HepG2 (cell line): ENCODE measurements around the gene HSD3B1. TPM values are rescaled to one million over a fixed set of nuclear protein-coding genes. Genes with fewer than 3 reads are reported as not detected.

Source experiments
- ATAC-seq: fragments of 200-7000 bp; cut with Tn5 transposase; 3 replicates; pipeline ENCODE4 v1.9.1; 2020; ENCODE audit warnings: mild to moderate bottlenecking, moderate library complexity
- BruUV-seq: library from RNA; stranded (reverse); fragments of 400-500 nt; replicated peaks from 2 replicates; lab custom pipeline; 2021; lab: Mats Ljungman, UMichigan
- CTCF ChIA-PET: fragments of 300-600 bp; formaldehyde crosslinking; extraction: SDS; loops from one replicate; lab custom pipeline; 2021; ENCODE audit warnings: low total read pairs, inconsistent platforms, low intra/inter-chr PET ratio; lab: Yijun Ruan, JAX
- POLR2A ChIA-PET: fragments of 350-600 bp; sonication (Branson Sonifier 250); formaldehyde crosslinking; loops from one replicate; lab custom pipeline; 2020; ENCODE audit warnings: antibody characterized with exemption, inconsistent platforms; lab: Yijun Ruan, JAX
- DNase-seq: peaks from one replicate; pipeline ENCODE4 v3.0.0-alpha.2; 2015; ENCODE audit warnings: low spot score
- FAIRE-seq: peaks from 3 replicates; lab custom pipeline; 2011; peaks lifted over from hg19 to GRCh38; lab: Jason Lieb, UNC
- H2AFZ ChIP-seq: one replicate; pipeline ENCODE4 v1.6.1; 2011; ENCODE audit warnings: low read length, inconsistent platforms
- H3K27ac ChIP-seq: fragments of 300-600 bp; 3 replicates; pipeline ENCODE4 v1.8.0; 2011; ENCODE audit warnings: mixed run types, mild to moderate bottlenecking, mixed read lengths, low read length, inconsistent platforms; ENCODE audit not compliant: insufficient read depth; ENCODE audit errors: extremely low read length
- H3K27me3 ChIP-seq, 2 experiments: fragments of 200-600 bp in 1 of 2; 2 replicates in 1 of 2; 3 replicates in 1 of 2; pipeline versions ENCODE4 v1.6.0 to v1.8.0; 2011; ENCODE audit warnings: low read length in 2 of 2, mild to moderate bottlenecking in 2 of 2, moderate library complexity in 2 of 2, inconsistent platforms in 1 of 2; ENCODE audit not compliant: insufficient read depth in 2 of 2, control insufficient read depth in 1 of 2
- H3K36me3 ChIP-seq, 2 experiments: fragments of 200-600 bp in 1 of 2; replicated peaks in 1 of 2; 2 replicates in 1 of 2; 3 replicates in 1 of 2; pipeline versions ENCODE4 v1.5.1 to v1.8.0; 2011; ENCODE audit warnings: low read length in 2 of 2, inconsistent platforms in 1 of 2; ENCODE audit not compliant: insufficient read depth in 2 of 2, control insufficient read depth in 1 of 2
- H3K4me1 ChIP-seq: 2 replicates; pipeline ENCODE4 v1.5.1; 2012; ENCODE audit warnings: low read length, inconsistent platforms; ENCODE audit not compliant: insufficient read depth
- H3K4me2 ChIP-seq: 2 replicates; pipeline ENCODE4 v1.6.0; 2011; ENCODE audit warnings: low read depth, low read length, inconsistent platforms
- H3K4me3 ChIP-seq, 3 experiments: fragments of 200-600 bp in 1 of 3; sonication (generic), shearing (Covaris generic) in 1 of 3; replicated peaks in 1 of 3; 2 replicates each; pipeline ENCODE4 v1.5.1; 2011 to 2016; ENCODE audit warnings: low read length in 3 of 3, inconsistent platforms in 2 of 3, low read depth in 2 of 3, mild to moderate bottlenecking in 2 of 3, control low read depth in 1 of 3, mixed read lengths in 1 of 3; ENCODE audit not compliant: insufficient read depth in 1 of 3
- H3K79me2 ChIP-seq: one replicate; pipeline ENCODE4 v1.6.1; 2011; ENCODE audit warnings: low read length, inconsistent platforms; ENCODE audit not compliant: insufficient read depth
- H3K9ac ChIP-seq: 2 replicates; pipeline ENCODE4 v1.6.0; 2011; ENCODE audit warnings: mild to moderate bottlenecking, low read depth, low read length, inconsistent platforms; ENCODE audit not compliant: insufficient read depth
- H3K9me3 ChIP-seq: 2 replicates; pipeline ENCODE4 v1.5.1; 2012; ENCODE audit warnings: mild to moderate bottlenecking, low read length
- H4K20me1 ChIP-seq: 2 replicates; pipeline ENCODE4 v1.6.0; 2011; ENCODE audit warnings: inconsistent platforms, mild to moderate bottlenecking, low read length, moderate library complexity; ENCODE audit not compliant: insufficient read depth
- CENPT ChIP-seq: sonication (generic); formaldehyde crosslinking; IDR thresholded peaks from 2 replicates; pipeline ENCODE4 v1.8.0; 2022; ENCODE audit warnings: low read depth, mild to moderate bottlenecking, moderate library complexity, missing genetic modification reagents
- EHMT2 ChIP-seq: fragments of 200-600 bp; sonication (generic); IDR thresholded peaks from 2 replicates; pipeline ENCODE4 v1.7.0; 2017; ENCODE audit warnings: antibody characterized with exemption, low read depth, low read length, borderline replicate concordance
- HNF4A ChIP-seq: sonication (generic); formaldehyde crosslinking; IDR thresholded peaks from 2 replicates; pipeline ENCODE4 v1.4.0; 2020; ENCODE audit warnings: missing genetic modification reagents
- JDP2 ChIP-seq: sonication (generic); formaldehyde crosslinking; IDR thresholded peaks from 2 replicates; pipeline ENCODE4 v1.8.1; 2022; ENCODE audit warnings: missing genetic modification reagents, borderline replicate concordance
- NFE2L2 ChIP-seq: fragments of 150-350 bp; IDR thresholded peaks from 2 replicates; pipeline ENCODE4 v1.6.1; 2014; ENCODE audit warnings: low read length
- POLR2A ChIP-seq, 2 experiments: IDR thresholded peaks; 2 replicates each; pipeline ENCODE4 v1.6.1; 2011; ENCODE audit warnings: low read depth in 2 of 2, low read length in 2 of 2, mild to moderate bottlenecking in 1 of 2, moderate library complexity in 1 of 2; ENCODE audit not compliant: insufficient read depth in 1 of 2
- ZMAT5 ChIP-seq: sonication (generic); formaldehyde crosslinking; IDR thresholded peaks from 2 replicates; pipeline ENCODE4 v1.5.0; 2020; ENCODE audit warnings: mild to moderate bottlenecking, low read depth, missing genetic modification reagents, borderline replicate concordance
- ZNF605 ChIP-seq: sonication (generic); formaldehyde crosslinking; IDR thresholded peaks from 2 replicates; pipeline ENCODE4 v1.8.0; 2022; ENCODE audit warnings: mild to moderate bottlenecking, missing genetic modification reagents
- ZNF709 ChIP-seq: sonication (generic); formaldehyde crosslinking; IDR thresholded peaks from 2 replicates; pipeline ENCODE4 v1.5.0; 2020; ENCODE audit warnings: mild to moderate bottlenecking, missing genetic modification reagents
- ZNF766 ChIP-seq: sonication (generic); formaldehyde crosslinking; IDR thresholded peaks from 2 replicates; pipeline ENCODE4 v1.5.0; 2020; ENCODE audit warnings: missing genetic modification reagents, borderline replicate concordance
- WGBS: methylation state at CpG from one replicate; pipeline ENCODE4 v1.1.6; 2017; ENCODE audit warnings: low lambda C conversion rate; 5-methylcytosine and 5-hydroxymethylcytosine counted together
- in situ Hi-C: cut with HindIII; loops from 2 replicates; pipeline ENCODE4 v1.10.0; 2017; ENCODE audit warnings: low pct_unique_long_range_greater_than_20kb; ENCODE audit not compliant: extremely low pct_ligation_motif_present
- intact Hi-C: fragments of 100-400 bp; cut with micrococcal nuclease; formaldehyde crosslinking; loops from one replicate; pipeline ENCODE4 v1.10.0; 2022; ENCODE audit not compliant: unreplicated experiment
- polyA plus RNA-seq, 8 experiments: library from polyadenylated mRNA; depleted of rRNA in 3 of 8; stranded (reverse) in 7 of 8; unstranded in 1 of 8; fragments of >200 nt; fragmentation: Illumina TruSeq in 4 of 8; extraction: Trizol in 4 of 8; gene quantifications; 2 replicates each; pipeline versions ENCODE4 v1.2.1 to v1.2.3, GENCODE V29; 2011 to 2016; ENCODE audit warnings: low read depth in 4 of 8, missing spikeins in 1 of 8, mixed read lengths in 1 of 8; ENCODE audit not compliant: insufficient read depth in 1 of 8
- total RNA-seq, 5 experiments: library from RNA; depleted of rRNA; stranded (reverse); fragments of >200 nt; fragmentation: Illumina TruSeq; extraction: Trizol; gene quantifications; 2 replicates each; pipeline ENCODE4 v1.2.3, GENCODE V29; 2016; ENCODE audit warnings: low read depth in 1 of 5

The HSD3B1 gene
- total and polyA plus RNA-seq, 2 of the 13 experiments (the other 11 are each of a cell fraction or from before 2014, with no cell fraction given), result not detected

DNA sequence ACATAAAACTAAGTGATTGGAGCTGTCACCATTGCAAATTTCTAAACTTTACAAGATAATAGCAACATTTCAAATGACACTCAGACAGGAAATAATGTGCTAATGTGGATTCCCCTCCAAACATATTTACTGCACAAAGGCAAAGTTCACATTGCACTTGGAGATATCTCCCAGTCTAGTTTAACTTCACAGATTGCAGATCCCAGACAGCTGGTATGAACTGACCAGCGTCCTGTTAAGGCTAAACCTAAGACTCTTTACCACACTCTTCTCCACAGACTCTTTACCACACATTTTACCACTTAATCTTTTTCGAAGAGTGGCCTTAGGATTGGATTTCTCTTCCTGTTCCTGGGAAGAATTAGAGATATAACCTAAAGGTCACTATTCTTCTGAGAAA lies 40.6 kb upstream of the HSD3B1 start:
- POLR2A ChIA-PET, result no interaction called here
- 3% methylated on average over 2 of the region's 2 CpGs for WGBS
- in situ Hi-C loops, result no loop called here

GRCh38 chr1:119467219-119467618 lies 39.8 kb upstream of the HSD3B1 start:
- intact Hi-C loops (no loop called here), in situ Hi-C loops (no loop called here)
- ChIA-PET CTCF (no interaction called here), POLR2A (no interaction called here)
- ATAC-seq (no peak), FAIRE-seq (no peak), DNase-seq (no peak)
- Histone ChIP-seq H3K9me3 (no peaks in the 10 kb centered on the region), H3K36me3 (no peaks in the 10 kb centered on the region), H4K20me1 (no peaks in the 10 kb centered on the region), H3K27me3 (peaks cover 0 to 6% of the 10 kb centered on the region in 2 experiments; a peak in 1 of 5 replicates), H2AFZ (no peak overlapping the region), H3K4me3 (no peak overlapping the region), H3K9ac (no peak overlapping the region), H3K27ac (no peak overlapping the region), H3K79me2 (no peaks in the 10 kb centered on the region), H3K4me2 (no peak overlapping the region), H3K4me1 (peaks cover 39% of the 10 kb centered on the region)
- no peak for TF ChIP-seq ZNF709 (CRISPR knock-in tag)
- no peak for TF ChIP-seq ZMAT5 (CRISPR knock-in tag)
- 0 out of 2 replicates have a peak, but pooled peaks have one; percentile 9 for TF ChIP-seq EHMT2
- no peak for TF ChIP-seq JDP2 (CRISPR knock-in tag)
- no peak for TF ChIP-seq POLR2A (IDR thresholded peaks at IDR 0.05; ENCODE audit: insufficient read depth in 1 of 2, low read depth in 2 of 2, low read length in 2 of 2)
- no peak for TF ChIP-seq CENPT (CRISPR knock-in tag)
- TF ChIP-seq ZNF766, result no peak
- TF ChIP-seq NFE2L2, result no peak
- 93% methylated on average over 1 of the region's 1 CpG for WGBS
- no TSS peak for BruUV-seq

More for the DNA sequence above, 40.6 kb upstream of the HSD3B1 start:
- peaks cover 0 to 6% of the 10 kb centered on the region in 2 experiments; a peak in 1 of 5 replicates for H3K27me3 ChIP-seq
- TF ChIP-seq ZNF605 (CRISPR knock-in tag), result no peak
- TF ChIP-seq HNF4A (CRISPR knock-in tag), result 0 out of 2 replicates have a peak, but pooled peaks have one; percentile 19
- TF ChIP-seq, all 625 proteins: peak for 1
- intact Hi-C loops, result no loop called here
- FAIRE-seq (no peak), ATAC-seq (no peak; the same call in 2 of the 3 replicates), DNase-seq (no peak)
- CTCF ChIA-PET, result no interaction called here
- H2AFZ ChIP-seq, result no peak overlapping the region
- H3K4me1 ChIP-seq, result peaks cover 39% of the 10 kb centered on the region
- H3K27ac ChIP-seq, result no peak overlapping the region
- no TSS peak for BruUV-seq
- H3K36me3 ChIP-seq, result no peaks in the 10 kb centered on the region
- H3K79me2 ChIP-seq, result no peaks in the 10 kb centered on the region
- H3K4me2 ChIP-seq, result no peak overlapping the region
- no peaks in the 10 kb centered on the region for H3K9me3 ChIP-seq
- no peak overlapping the region for H3K9ac ChIP-seq
- H3K4me3 ChIP-seq, result no peak overlapping the region
- no peaks in the 10 kb centered on the region for H4K20me1 ChIP-seq
